ENCODE measurements around the gene DAAM2.

The DAAM2 gene

GRCh38 chr6:39819228-39819627 is 27.1 kb downstream of the DAAM2 start:
- no peak overlapping the region for H3K27ac ChIP-seq
- no peak for TF ChIP-seq CTCF (conservative IDR thresholded peaks at IDR 0.05)
- TF ChIP-seq ZFX (IDR thresholded peaks at IDR 0.05): no peak

- no peak overlapping the region for H3K27ac ChIP-seq
- TF ChIP-seq ZFX (IDR thresholded peaks at IDR 0.05): no peak
- no peak for TF ChIP-seq CTCF (conservative IDR thresholded peaks at IDR 0.05)
These were observed 27.5 kb downstream of the DAAM2 start for GRCh38 chr6:39819676-39820075.

GRCh38 chr6:39820553-39820952 is 28.4 kb downstream of the DAAM2 start:
- no peak overlapping the region for H3K27ac ChIP-seq
- TF ChIP-seq ZFX (IDR thresholded peaks at IDR 0.05) (no peak), CTCF (conservative IDR thresholded peaks at IDR 0.05) (no peak)

- no peak overlapping the region for H3K27ac ChIP-seq
- TF ChIP-seq ZFX (IDR thresholded peaks at IDR 0.05) (no peak), CTCF (conservative IDR thresholded peaks at IDR 0.05) (no peak)
These were observed 29.0 kb downstream of the DAAM2 start for GRCh38 chr6:39821046-39821740.

- TF ChIP-seq ZFX (IDR thresholded peaks at IDR 0.05): no peak
- no peak for TF ChIP-seq CTCF (conservative IDR thresholded peaks at IDR 0.05)
- H3K27ac ChIP-seq: no peak overlapping the region
These were observed 29.8 kb downstream of the DAAM2 start for GRCh38 chr6:39821742-39822532.

GRCh38 chr6:39822846-39823815 is 31.0 kb downstream of the DAAM2 start:
- TF ChIP-seq ZFX (IDR thresholded peaks at IDR 0.05): no peak
- TF ChIP-seq CTCF (conservative IDR thresholded peaks at IDR 0.05): no peak
- H3K27ac ChIP-seq: no peak overlapping the region

All from C4-2B (cell line).